ENCODE data around the gene ADISSP. TPM values are rescaled to one million over a fixed set of nuclear protein-coding genes. Genes with fewer than 3 reads are reported as not detected.

The ADISSP gene
- total and polyA plus RNA-seq, 11 donors: 7.8 to 22.2 (median 13.7) TPM

- WGBS, 4 donors: 59 to 67% (median 63%) methylated on average over 15 to 20 of the region's 20 CpGs
- TF ChIP-seq POLR2A (IDR thresholded peaks at IDR 0.05): no peak
- no peak for TF ChIP-seq CTCF (IDR thresholded peaks at IDR 0.05)
- Histone ChIP-seq H3K4me3 (peak overlapping the region; percentile 51 to 91 (median 70)), H3K9me3 (no peaks in the 10 kb centered on the region), H3K4me1 (peaks cover 0 to 81% (median 36%) of the 10 kb centered on the region in 12 donors), H3K27ac (peak overlapping the region; percentile 73 to 96 (median 94)), H3K36me3 (peaks cover 0 to 6% (median 0%) of the 10 kb centered on the region in 9 donors), H3K27me3 (peaks cover 0 to 18% (median 0%) of the 10 kb centered on the region in 9 donors)
- intact Hi-C loops (cut with DNase I): no loop called here
- DNase-seq (peak in 2 of 5 donors; percentile 27 to 59), ATAC-seq (peak in 3 of 4 donors; percentile 5 to 32 (median 13))
These were observed 34.2 kb downstream of the ADISSP start for GRCh38 chr20:3733119-3733995.

- DNase-seq: peak in 2 of 5 donors; percentile 42 to 56
- ATAC-seq: peak in 2 of 4 donors; percentile 24 to 33
- H3K36me3 ChIP-seq: peaks cover 0 to 6% (median 0%) of the 10 kb centered on the region in 9 donors
These were observed 35.0 kb downstream of the ADISSP start, which contains the start of gene HSPA12B for GRCh38 chr20:3732327-3733118. Gene HSPA12B (plus strand): TSS chr20:3732685. CDS start chr20:3738675, 5,990 bp downstream.

GRCh38 chr20:3731944-3732326, 35.6 kb downstream of the ADISSP start:
- peaks cover 0 to 22% (median 0%) of the 10 kb centered on the region in 9 donors for H3K27me3 ChIP-seq
- WGBS, 4 donors: 66 to 87% (median 69%) methylated on average over 8 to 16 of the region's 16 CpGs
- no peak for ATAC-seq
- H3K4me3 ChIP-seq: peak overlapping the region in 8 of 12 donors; percentile 28 to 91 (median 66)
- peak overlapping the region in 11 of 12 donors; percentile 60 to 96 (median 92) for H3K27ac ChIP-seq
- H3K9me3 ChIP-seq: no peaks in the 10 kb centered on the region
- TF ChIP-seq POLR2A (IDR thresholded peaks at IDR 0.05) (no peak), CTCF (IDR thresholded peaks at IDR 0.05) (no peak)
- peaks cover 0 to 81% (median 44%) of the 10 kb centered on the region in 12 donors for H3K4me1 ChIP-seq
- DNase-seq: peak in 1 of 5 donors; percentile 29
- intact Hi-C loops (cut with DNase I): no loop called here
- H3K36me3 ChIP-seq: peaks cover 0 to 6% (median 0%) of the 10 kb centered on the region in 9 donors

More at GRCh38 chr20:3732327-3733118, 35.0 kb downstream of the ADISSP start, which contains the start of gene HSPA12B:
- intact Hi-C loops (cut with DNase I): no loop called here
- 1 to 9% (median 7%) methylated on average over 20 to 67 of the region's 67 CpGs for WGBS, 4 donors
- H3K27me3 ChIP-seq: peaks cover 0 to 18% (median 0%) of the 10 kb centered on the region in 9 donors
- TF ChIP-seq POLR2A (IDR thresholded peaks at IDR 0.05): no peak
- TF ChIP-seq CTCF (IDR thresholded peaks at IDR 0.05): no peak
- H3K9me3 ChIP-seq: no peaks in the 10 kb centered on the region
- peaks cover 0 to 81% (median 40%) of the 10 kb centered on the region in 12 donors for H3K4me1 ChIP-seq
- H3K27ac ChIP-seq: peak within 1 kb of the TSS; percentile 73 to 96 (median 94)
- H3K4me3 ChIP-seq: peak within 1 kb of the TSS; percentile 51 to 91 (median 70)

Measured in heart left ventricle (tissue), 16 donors.